Breast epithelium (tissue), 3 donors: ENCODE measurements around the gene DNMBP.

ENCODE experiments used
- POLR2A ChIP-seq: fragments of 450-650 bp; IDR thresholded peaks from one replicate; pipeline ENCODE4 v1.6.1; 2016; ENCODE audit warnings: antibody characterized with exemption, mild to moderate bottlenecking, moderate library complexity
- TF ChIP-seq, protein P1 (sequence below), 3 donors: fragments of 450-650 bp; IDR thresholded peaks; one replicate each; pipeline ENCODE4 v1.5.1; 2016 to 2017; ENCODE audit warnings: antibody characterized with exemption in 3 of 3, mild to moderate bottlenecking in 3 of 3, moderate library complexity in 3 of 3

DNA sequence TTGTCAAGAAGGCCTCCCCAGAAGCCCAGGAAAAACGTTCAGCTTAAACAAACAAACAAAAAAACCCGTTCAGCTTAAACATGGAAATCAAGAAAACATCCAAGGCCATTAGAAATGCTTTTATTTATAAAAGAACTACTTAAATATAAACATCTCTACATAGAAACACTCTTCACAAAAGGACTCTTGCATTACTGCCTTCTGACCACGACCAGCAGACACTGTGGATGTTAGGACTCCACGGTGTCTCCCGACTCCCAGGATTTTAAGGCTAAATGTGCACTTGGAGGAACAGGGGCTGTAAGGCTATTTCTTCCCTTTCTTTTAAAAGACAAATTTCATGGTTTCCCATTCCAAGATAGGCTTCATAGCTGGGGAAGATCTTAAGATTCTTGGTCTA lies 134.3 kb downstream of the DNMBP start:
- TF ChIP-seq, protein P1, sequence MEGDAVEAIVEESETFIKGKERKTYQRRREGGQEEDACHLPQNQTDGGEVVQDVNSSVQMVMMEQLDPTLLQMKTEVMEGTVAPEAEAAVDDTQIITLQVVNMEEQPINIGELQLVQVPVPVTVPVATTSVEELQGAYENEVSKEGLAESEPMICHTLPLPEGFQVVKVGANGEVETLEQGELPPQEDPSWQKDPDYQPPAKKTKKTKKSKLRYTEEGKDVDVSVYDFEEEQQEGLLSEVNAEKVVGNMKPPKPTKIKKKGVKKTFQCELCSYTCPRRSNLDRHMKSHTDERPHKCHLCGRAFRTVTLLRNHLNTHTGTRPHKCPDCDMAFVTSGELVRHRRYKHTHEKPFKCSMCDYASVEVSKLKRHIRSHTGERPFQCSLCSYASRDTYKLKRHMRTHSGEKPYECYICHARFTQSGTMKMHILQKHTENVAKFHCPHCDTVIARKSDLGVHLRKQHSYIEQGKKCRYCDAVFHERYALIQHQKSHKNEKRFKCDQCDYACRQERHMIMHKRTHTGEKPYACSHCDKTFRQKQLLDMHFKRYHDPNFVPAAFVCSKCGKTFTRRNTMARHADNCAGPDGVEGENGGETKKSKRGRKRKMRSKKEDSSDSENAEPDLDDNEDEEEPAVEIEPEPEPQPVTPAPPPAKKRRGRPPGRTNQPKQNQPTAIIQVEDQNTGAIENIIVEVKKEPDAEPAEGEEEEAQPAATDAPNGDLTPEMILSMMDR (IDR thresholded peaks at IDR 0.05) = no peak
- TF ChIP-seq POLR2A = no peak
